Muscle layer of duodenum (tissue), 2 donors: ENCODE data around the gene COX7B2.

Experiments
- H3K27ac ChIP-seq: one replicate; pipeline ENCODE4 v1.7.0; 2013; ENCODE audit warnings: mild to moderate bottlenecking, low read length
- H3K27me3 ChIP-seq: one replicate; pipeline ENCODE4 v1.7.0; 2013; ENCODE audit warnings: low read depth, mild to moderate bottlenecking, control low read depth, low read length
- H3K36me3 ChIP-seq, 2 donors: one replicate each; pipeline ENCODE4 v1.7.0; 2013; ENCODE audit warnings: low read length in 2 of 2, control low read depth in 1 of 2, mild to moderate bottlenecking in 1 of 2; ENCODE audit not compliant: insufficient read depth in 2 of 2, control insufficient read depth in 1 of 2
- H3K4me1 ChIP-seq, 2 donors: one replicate each; pipeline ENCODE4 v1.7.0; 2013; ENCODE audit warnings: low read length in 2 of 2, mild to moderate bottlenecking in 2 of 2, control low read depth in 1 of 2, moderate library complexity in 1 of 2; ENCODE audit not compliant: insufficient read depth in 2 of 2, control insufficient read depth in 1 of 2
- H3K4me3 ChIP-seq, 2 donors: one replicate each; pipeline ENCODE4 v1.7.0; 2013; ENCODE audit warnings: low read length in 2 of 2, low read depth in 1 of 2, mild to moderate bottlenecking in 1 of 2
- H3K9me3 ChIP-seq, 2 donors: one replicate each; pipeline ENCODE4 v1.7.0; 2013; ENCODE audit warnings: low read length in 2 of 2, control low read depth in 1 of 2, mild to moderate bottlenecking in 1 of 2; ENCODE audit not compliant: control insufficient read depth in 1 of 2
- donor health status: healthy.

The COX7B2 gene

GRCh38 chr4:46830971-46831454 lies 78.0 kb downstream of the COX7B2 start:
- Histone ChIP-seq H3K4me3 (no peak overlapping the region), H3K4me1 (no peaks in the 10 kb centered on the region), H3K27me3 (no peaks in the 10 kb centered on the region), H3K9me3 (peaks cover 0 to 2% of the 10 kb centered on the region in 2 donors), H3K27ac (no peak overlapping the region), H3K36me3 (no peaks in the 10 kb centered on the region)

DNA sequence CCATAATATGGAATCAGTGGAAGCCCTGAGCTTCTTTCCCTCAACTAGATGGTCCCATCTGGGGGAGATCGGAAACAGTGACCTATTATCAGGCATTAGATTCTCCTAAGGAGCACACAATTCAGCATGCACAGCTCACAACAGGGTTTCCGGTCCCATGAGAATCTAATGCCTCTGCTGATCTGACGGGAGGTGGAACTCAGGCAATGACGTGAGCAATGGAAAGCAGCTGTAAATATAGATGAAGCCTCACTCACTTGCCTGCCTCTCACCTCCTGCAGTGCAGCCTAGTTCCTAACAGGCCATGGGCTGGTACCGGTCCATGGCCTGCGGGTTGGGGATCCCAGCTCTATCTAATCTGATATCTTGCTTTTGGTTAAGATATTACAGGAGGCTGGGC lies 88.9 kb downstream of the COX7B2 start:
- H3K27me3 ChIP-seq = no peaks in the 10 kb centered on the region
- H3K36me3 ChIP-seq = no peaks in the 10 kb centered on the region
- no peak overlapping the region for H3K27ac ChIP-seq
- no peaks in the 10 kb centered on the region for H3K4me1 ChIP-seq
- H3K4me3 ChIP-seq = no peak overlapping the region
- peaks cover 0 to 3% of the 10 kb centered on the region in 2 donors for H3K9me3 ChIP-seq

GRCh38 chr4:46819095-46819494 lies 90.0 kb downstream of the COX7B2 start:
- Histone ChIP-seq H3K27ac (no peak overlapping the region), H3K36me3 (no peaks in the 10 kb centered on the region), H3K4me1 (no peaks in the 10 kb centered on the region), H3K9me3 (no peaks in the 10 kb centered on the region), H3K4me3 (no peak overlapping the region), H3K27me3 (no peaks in the 10 kb centered on the region)

GRCh38 chr4:46818604-46819003 lies 90.4 kb downstream of the COX7B2 start:
- Histone ChIP-seq H3K9me3 (no peaks in the 10 kb centered on the region), H3K4me1 (no peaks in the 10 kb centered on the region), H3K27me3 (no peaks in the 10 kb centered on the region), H3K27ac (no peak overlapping the region), H3K36me3 (no peaks in the 10 kb centered on the region), H3K4me3 (no peak overlapping the region)

DNA sequence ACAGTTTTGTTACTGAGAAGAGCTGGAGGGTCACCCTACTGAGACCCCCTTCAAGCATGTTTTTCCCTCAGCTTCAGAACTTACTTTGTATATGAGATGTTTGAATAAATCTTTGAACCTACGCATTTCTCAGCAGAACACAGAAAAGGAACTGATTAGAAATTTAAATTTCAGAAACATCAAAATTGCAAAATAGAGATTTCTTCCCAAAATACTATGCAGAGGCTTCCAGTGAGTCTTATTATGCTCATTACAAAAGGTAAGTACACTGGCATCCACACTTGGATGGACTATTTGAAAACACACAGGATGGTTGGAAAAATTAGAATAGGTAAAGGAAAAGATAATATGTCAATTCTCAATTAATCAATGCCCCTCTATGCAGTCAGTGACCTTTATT lies 91.2 kb downstream of the COX7B2 start:
- Histone ChIP-seq H3K4me1 (no peaks in the 10 kb centered on the region), H3K36me3 (no peaks in the 10 kb centered on the region), H3K4me3 (no peak overlapping the region), H3K27ac (no peak overlapping the region), H3K27me3 (no peaks in the 10 kb centered on the region), H3K9me3 (no peaks in the 10 kb centered on the region)

DNA sequence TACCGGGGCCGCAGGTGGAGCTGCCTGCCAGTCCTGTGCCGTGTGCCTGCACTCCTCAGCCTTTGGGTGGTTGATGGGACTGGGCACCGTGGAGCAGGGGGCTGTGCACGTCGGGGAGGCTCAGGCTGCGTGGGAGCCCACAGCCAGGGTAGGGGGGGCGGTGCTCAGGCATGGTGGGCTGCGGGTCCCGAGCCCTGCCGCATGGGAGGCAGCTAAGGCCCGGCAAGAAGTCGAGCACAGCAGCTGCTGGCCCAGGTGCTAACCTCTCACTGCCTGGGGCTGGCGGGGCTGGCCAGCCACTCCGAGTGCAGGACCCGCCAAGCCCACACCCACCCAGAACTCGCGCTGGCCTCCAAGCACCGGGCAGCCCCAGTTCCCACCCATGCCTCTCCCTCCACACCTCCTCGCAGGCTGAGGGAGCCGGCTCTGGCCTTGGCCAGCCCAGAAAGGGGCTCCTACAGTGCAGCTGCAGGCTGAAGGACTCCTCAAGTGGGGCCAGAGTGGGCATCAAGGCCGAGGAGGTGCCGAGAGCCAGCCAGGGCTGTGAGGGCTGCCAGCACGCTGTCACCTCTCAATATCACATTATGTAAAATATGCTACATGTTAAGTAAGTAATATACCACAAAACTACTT lies 104.1 kb downstream of the COX7B2 start:
- Histone ChIP-seq H3K4me3 (no peak overlapping the region), H3K9me3 (peaks cover 0 to 2% of the 10 kb centered on the region in 2 donors), H3K4me1 (no peaks in the 10 kb centered on the region), H3K27ac (no peak overlapping the region), H3K36me3 (no peaks in the 10 kb centered on the region), H3K27me3 (no peaks in the 10 kb centered on the region)

GRCh38 chr4:46793036-46793435 lies 116.0 kb downstream of the COX7B2 start:
- H3K4me3 ChIP-seq = no peak overlapping the region
- peaks cover 0 to 7% of the 10 kb centered on the region in 2 donors for H3K9me3 ChIP-seq
- H3K4me1 ChIP-seq = no peaks in the 10 kb centered on the region
- no peaks in the 10 kb centered on the region for H3K27me3 ChIP-seq
- no peaks in the 10 kb centered on the region for H3K36me3 ChIP-seq
- no peak overlapping the region for H3K27ac ChIP-seq

DNA sequence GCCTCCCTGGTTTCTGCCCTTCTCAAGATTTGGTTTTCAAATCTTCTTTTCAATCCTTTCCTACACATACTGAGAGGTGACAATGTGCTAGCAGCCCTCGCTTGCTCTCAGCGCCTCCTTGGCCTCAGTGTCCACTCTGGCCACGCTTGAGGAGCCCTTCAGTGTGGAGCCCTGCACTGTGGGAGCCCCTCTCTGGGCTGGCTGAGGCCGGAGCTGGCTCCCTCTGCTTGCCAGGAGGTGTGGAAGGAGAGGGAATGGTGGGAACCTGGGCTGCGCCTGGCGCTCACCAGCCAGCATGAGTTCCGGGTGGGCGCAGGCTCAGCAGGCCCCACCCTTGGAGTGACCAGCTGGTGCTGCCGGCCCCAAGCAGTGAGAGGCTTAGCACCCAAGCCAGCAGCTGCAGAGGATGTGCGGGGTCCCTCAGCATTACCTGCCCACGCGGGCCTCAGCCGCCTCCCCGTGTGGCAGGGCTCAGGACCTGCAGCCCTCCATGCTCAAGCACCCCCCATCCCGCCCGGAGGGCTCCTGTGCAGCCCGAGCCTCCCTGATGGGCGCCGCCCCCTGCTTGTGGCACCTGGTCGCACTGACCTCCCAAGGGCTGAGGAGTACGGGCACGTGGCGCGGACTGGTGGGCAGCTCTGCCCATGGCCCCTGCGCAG lies 127.5 kb downstream of the COX7B2 start:
- no peak overlapping the region for H3K27ac ChIP-seq
- no peaks in the 10 kb centered on the region for H3K9me3 ChIP-seq
- no peaks in the 10 kb centered on the region for H3K36me3 ChIP-seq
- H3K4me3 ChIP-seq = no peak overlapping the region
- H3K27me3 ChIP-seq = no peaks in the 10 kb centered on the region
- H3K4me1 ChIP-seq = no peaks in the 10 kb centered on the region

GRCh38 chr4:46765465-46765864 lies 143.6 kb downstream of the COX7B2 start:
- Histone ChIP-seq H3K27ac (no peak overlapping the region), H3K27me3 (no peaks in the 10 kb centered on the region), H3K36me3 (no peaks in the 10 kb centered on the region), H3K4me1 (no peaks in the 10 kb centered on the region), H3K9me3 (peaks cover 0 to 2% of the 10 kb centered on the region in 2 donors), H3K4me3 (no peak overlapping the region)

- no peaks in the 10 kb centered on the region for H3K36me3 ChIP-seq
- no peaks in the 10 kb centered on the region for H3K4me1 ChIP-seq
- no peaks in the 10 kb centered on the region for H3K9me3 ChIP-seq
- no peaks in the 10 kb centered on the region for H3K27me3 ChIP-seq
- H3K4me3 ChIP-seq = no peak overlapping the region
- H3K27ac ChIP-seq = no peak overlapping the region
Measured at GRCh38 chr4:46730075-46730474, 179.0 kb downstream of the COX7B2 start.

DNA sequence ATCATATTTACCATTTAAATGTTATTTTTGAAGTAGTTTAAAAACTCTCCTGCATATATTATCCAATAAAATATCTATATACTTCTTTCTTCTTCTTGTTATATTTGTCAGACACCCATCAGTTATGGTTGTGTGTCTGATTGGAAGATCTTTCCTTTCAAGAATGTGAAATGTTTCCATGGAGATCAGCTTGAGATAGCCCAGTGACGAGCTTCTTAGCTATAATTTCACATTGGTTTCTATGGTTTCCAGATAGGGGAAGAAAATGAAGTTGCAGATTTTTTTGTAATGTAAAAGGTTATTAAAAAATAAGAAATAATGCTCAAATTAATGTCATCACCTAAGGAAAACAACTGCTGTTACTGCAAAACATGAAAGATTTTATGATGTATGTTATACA lies 189.0 kb downstream of the COX7B2 start:
- no peaks in the 10 kb centered on the region for H3K27me3 ChIP-seq

GRCh38 chr4:46717950-46718349 lies 191.1 kb downstream of the COX7B2 start:
- Histone ChIP-seq H3K4me3 (no peak overlapping the region), H3K4me1 (no peaks in the 10 kb centered on the region), H3K27ac (no peak overlapping the region), H3K9me3 (peaks cover 0 to under 1% of the 10 kb centered on the region in 2 donors), H3K27me3 (no peaks in the 10 kb centered on the region), H3K36me3 (no peaks in the 10 kb centered on the region)

More for the DNA sequence above, 189.0 kb downstream of the COX7B2 start:
- no peak overlapping the region for H3K4me3 ChIP-seq
- H3K27ac ChIP-seq = no peak overlapping the region
- no peaks in the 10 kb centered on the region for H3K36me3 ChIP-seq
- no peaks in the 10 kb centered on the region for H3K4me1 ChIP-seq
- peaks cover 0 to 2% of the 10 kb centered on the region in 2 donors for H3K9me3 ChIP-seq
